ENCODE data around the gene HERC2. TPM values are rescaled to one million over a fixed set of nuclear protein-coding genes. Genes with fewer than 3 reads are reported as not detected.
"Not testable (repeated sequence)": the region's sequence is repeated elsewhere in the genome, so short reads cannot be mapped to it uniquely, and the experiment has no call there.

The HERC2 gene
- total RNA-seq, 3 donors from 2014 or later (not counting 1 experiment from before 2014, with no cell fraction given) = 54.2 to 64.0 (median 63.9) TPM

DNA sequence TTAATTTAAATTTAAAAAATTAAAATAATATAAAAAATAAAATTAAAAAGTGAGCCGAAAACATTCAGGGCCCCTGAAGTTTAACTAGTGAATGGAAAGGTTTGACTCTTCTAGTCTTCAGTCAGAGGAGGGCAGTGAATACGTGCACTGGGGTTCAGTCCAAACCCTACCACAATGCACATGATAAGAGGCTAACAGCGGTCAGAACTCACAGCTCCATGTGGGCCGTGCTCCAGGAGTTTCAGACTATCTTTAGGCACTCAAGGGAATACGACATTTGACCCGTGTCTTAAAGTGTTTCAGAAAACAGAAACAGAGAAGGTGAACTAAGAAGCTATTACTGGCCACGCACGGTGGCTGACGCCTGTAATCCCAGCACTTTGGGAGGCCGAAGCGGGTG is 11.5 kb downstream of the HERC2 start:
- H3K4me3 Mint-ChIP-seq; H3K4me3 ChIP-seq (ENCODE audit: low read length); ATAC-seq; H3K27me3 Mint-ChIP-seq (ENCODE audit: low read depth in 2 of 2); H3K27ac Mint-ChIP-seq; DNase-seq; H3K27me3 ChIP-seq (ENCODE audit: control insufficient read depth, insufficient read depth, low read length); H3K9me3 ChIP-seq (ENCODE audit: control insufficient read depth, insufficient read depth, low read length); H3K4me1 Mint-ChIP-seq; H3K36me3 ChIP-seq (ENCODE audit: control insufficient read depth, insufficient read depth, low read length); H3K27ac ChIP-seq (ENCODE audit: low read length); intact Hi-C loops (cut with micrococcal nuclease); H3K4me1 ChIP-seq (ENCODE audit: control insufficient read depth, insufficient read depth, low read length): not testable (repeated sequence)
- WGBS (ENCODE audit: insufficient coverage) = 50% methylated on average over 2 of the region's 11 CpGs
- Mint-ChIP-seq H3K9me3 (peaks cover 2 to 18% of the 10 kb centered on the region in 2 donors), H3K36me3 (peaks cover 31% of the 10 kb centered on the region)

GRCh38 chr15:28308718-28309117 is 13.3 kb downstream of the HERC2 start:
- H3K27me3 ChIP-seq (ENCODE audit: control insufficient read depth, insufficient read depth, low read length); H3K27me3 Mint-ChIP-seq (ENCODE audit: low read depth in 2 of 2); H3K27ac Mint-ChIP-seq; H3K9me3 ChIP-seq (ENCODE audit: control insufficient read depth, insufficient read depth, low read length); H3K4me1 ChIP-seq (ENCODE audit: control insufficient read depth, insufficient read depth, low read length); H3K4me3 Mint-ChIP-seq; intact Hi-C loops (cut with micrococcal nuclease); DNase-seq; ATAC-seq; H3K27ac ChIP-seq (ENCODE audit: low read length); H3K36me3 ChIP-seq (ENCODE audit: control insufficient read depth, insufficient read depth, low read length); H3K4me1 Mint-ChIP-seq; H3K4me3 ChIP-seq (ENCODE audit: low read length): not testable (repeated sequence)
- 100% methylated on average over 1 of the region's 5 CpGs for WGBS (ENCODE audit: insufficient coverage)
- Mint-ChIP-seq H3K9me3 (peaks cover 2 to 18% of the 10 kb centered on the region in 2 donors), H3K36me3 (peaks cover 26% of the 10 kb centered on the region)

DNA sequence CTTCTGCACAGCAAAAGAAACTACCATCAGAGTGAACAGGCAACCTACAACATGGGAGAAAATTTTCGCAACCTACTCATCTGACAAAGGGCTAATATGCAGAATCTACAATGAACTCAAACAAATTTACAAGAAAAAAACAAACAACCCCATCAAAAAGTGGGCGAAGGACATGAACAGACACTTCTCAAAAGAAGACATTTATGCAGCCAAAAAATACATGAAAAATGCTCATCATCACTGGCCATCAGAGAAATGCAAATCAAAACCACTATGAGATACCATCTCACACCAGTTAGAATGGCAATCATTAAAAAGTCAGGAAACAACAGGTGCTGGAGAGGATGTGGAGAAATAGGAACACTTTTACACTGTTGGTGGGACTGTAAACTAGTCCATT is 16.3 kb downstream of the HERC2 start:
- H3K27ac Mint-ChIP-seq = not testable (repeated sequence)

DNA sequence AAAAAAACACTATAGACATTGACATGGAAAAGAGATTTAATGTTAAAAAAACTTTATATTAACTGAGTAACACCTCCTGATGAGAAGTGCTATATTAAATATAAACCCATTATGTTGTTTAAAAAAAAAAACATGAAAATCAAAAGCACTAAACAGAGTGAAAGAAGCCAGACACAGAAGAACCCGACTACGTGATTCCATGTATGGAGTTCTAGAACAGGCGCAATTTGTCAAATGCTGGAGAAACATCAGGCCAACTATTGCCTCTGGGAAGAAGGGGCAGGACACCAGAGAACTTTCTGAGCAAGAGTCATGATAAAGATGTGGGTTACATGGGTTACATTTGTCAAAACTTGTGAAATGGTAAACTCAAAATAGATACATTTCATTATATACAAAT is 24.5 kb downstream of the HERC2 start:
- DNase-seq; H3K4me3 Mint-ChIP-seq; H3K36me3 ChIP-seq (ENCODE audit: control insufficient read depth, insufficient read depth, low read length); H3K9me3 Mint-ChIP-seq; H3K27me3 Mint-ChIP-seq (ENCODE audit: low read depth in 2 of 2); H3K27ac Mint-ChIP-seq; H3K27me3 ChIP-seq (ENCODE audit: control insufficient read depth, insufficient read depth, low read length); H3K4me1 ChIP-seq (ENCODE audit: control insufficient read depth, insufficient read depth, low read length); H3K4me1 Mint-ChIP-seq; H3K36me3 Mint-ChIP-seq; ATAC-seq; intact Hi-C loops (cut with micrococcal nuclease); H3K27ac ChIP-seq (ENCODE audit: low read length); H3K9me3 ChIP-seq (ENCODE audit: control insufficient read depth, insufficient read depth, low read length); H3K4me3 ChIP-seq (ENCODE audit: low read length): not testable (repeated sequence)
- WGBS (ENCODE audit: insufficient coverage) = 99% methylated on average over 3 of the region's 3 CpGs

More for the DNA sequence above, 16.3 kb downstream of the HERC2 start:
- ATAC-seq; H3K4me3 Mint-ChIP-seq; H3K4me1 ChIP-seq (ENCODE audit: control insufficient read depth, insufficient read depth, low read length); H3K9me3 ChIP-seq (ENCODE audit: control insufficient read depth, insufficient read depth, low read length); intact Hi-C loops (cut with micrococcal nuclease); H3K27ac ChIP-seq (ENCODE audit: low read length); H3K27me3 Mint-ChIP-seq (ENCODE audit: low read depth in 2 of 2); DNase-seq; H3K36me3 ChIP-seq (ENCODE audit: control insufficient read depth, insufficient read depth, low read length); H3K27me3 ChIP-seq (ENCODE audit: control insufficient read depth, insufficient read depth, low read length); H3K4me1 Mint-ChIP-seq; H3K4me3 ChIP-seq (ENCODE audit: low read length): not testable (repeated sequence)
- no CpG with 5 or more reads among the region's 2 CpGs for WGBS (ENCODE audit: insufficient coverage)
- peaks cover 24% of the 10 kb centered on the region for H3K36me3 Mint-ChIP-seq
- peaks cover 2 to 18% of the 10 kb centered on the region in 2 donors for H3K9me3 Mint-ChIP-seq

DNA sequence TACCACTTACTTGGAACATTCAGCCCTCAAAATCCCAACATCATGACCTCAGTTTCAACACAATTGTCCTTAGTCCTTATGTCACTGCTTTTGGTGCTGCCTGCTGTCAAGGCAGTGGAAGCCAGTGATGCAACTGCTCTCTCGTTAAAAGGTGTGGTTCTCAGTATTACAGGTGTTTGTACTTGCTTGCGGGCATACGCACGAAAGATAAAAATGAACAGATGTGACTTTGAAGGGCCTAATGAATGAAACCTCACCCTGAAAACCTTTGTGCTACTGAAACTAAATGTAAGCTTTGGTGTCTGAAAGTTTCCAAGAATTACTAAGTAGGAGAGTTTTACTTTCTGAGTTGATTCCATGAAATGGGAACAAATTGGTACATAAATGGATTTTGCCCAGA is 25.2 kb downstream of the HERC2 start:
- ATAC-seq; H3K36me3 Mint-ChIP-seq; H3K4me1 Mint-ChIP-seq; H3K27ac Mint-ChIP-seq; DNase-seq; H3K4me3 ChIP-seq (ENCODE audit: low read length); H3K27me3 Mint-ChIP-seq (ENCODE audit: low read depth in 2 of 2); H3K36me3 ChIP-seq (ENCODE audit: control insufficient read depth, insufficient read depth, low read length); H3K9me3 Mint-ChIP-seq; intact Hi-C loops (cut with micrococcal nuclease); H3K4me3 Mint-ChIP-seq; H3K27me3 ChIP-seq (ENCODE audit: control insufficient read depth, insufficient read depth, low read length); H3K4me1 ChIP-seq (ENCODE audit: control insufficient read depth, insufficient read depth, low read length); H3K27ac ChIP-seq (ENCODE audit: low read length); H3K9me3 ChIP-seq (ENCODE audit: control insufficient read depth, insufficient read depth, low read length): not testable (repeated sequence)
- WGBS (ENCODE audit: insufficient coverage) = no CpG with 5 or more reads among the region's 4 CpGs

DNA sequence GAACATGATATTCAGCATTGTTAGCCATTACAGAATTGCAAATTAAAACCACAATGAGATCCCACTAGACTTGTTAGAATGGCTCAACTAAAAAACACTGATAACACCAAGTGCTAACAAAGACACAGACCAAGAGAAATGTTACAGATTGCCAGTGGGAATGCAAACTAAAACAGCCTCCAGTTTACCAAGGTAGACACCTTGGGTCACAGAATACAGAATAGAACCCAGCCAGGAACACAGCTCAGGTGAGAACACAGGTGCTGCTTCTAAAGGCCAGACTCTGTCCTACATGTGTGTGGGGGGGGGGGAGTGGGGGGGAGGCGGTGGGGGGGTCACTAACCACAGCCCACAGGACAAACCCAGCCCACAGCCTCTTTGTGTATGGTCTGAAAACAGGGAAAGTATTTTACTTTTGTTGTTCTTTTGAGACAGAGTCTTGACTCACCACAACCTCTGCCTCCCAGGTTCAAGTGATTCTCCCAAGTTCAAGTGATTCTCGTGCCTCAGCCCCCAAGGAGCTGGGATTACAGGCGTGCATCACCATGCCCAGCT is 26.9 kb downstream of the HERC2 start:
- H3K4me3 Mint-ChIP-seq; intact Hi-C loops (cut with micrococcal nuclease); H3K36me3 ChIP-seq (ENCODE audit: control insufficient read depth, insufficient read depth, low read length); H3K4me1 Mint-ChIP-seq; H3K9me3 Mint-ChIP-seq; H3K4me1 ChIP-seq (ENCODE audit: control insufficient read depth, insufficient read depth, low read length); H3K27me3 Mint-ChIP-seq (ENCODE audit: low read depth in 2 of 2); H3K27ac Mint-ChIP-seq; DNase-seq; ATAC-seq; H3K27ac ChIP-seq (ENCODE audit: low read length); H3K4me3 ChIP-seq (ENCODE audit: low read length); H3K9me3 ChIP-seq (ENCODE audit: control insufficient read depth, insufficient read depth, low read length); H3K27me3 ChIP-seq (ENCODE audit: control insufficient read depth, insufficient read depth, low read length): not testable (repeated sequence)
- H3K36me3 Mint-ChIP-seq = peaks cover 10% of the 10 kb centered on the region
- no CpG with 5 or more reads among the region's 3 CpGs for WGBS (ENCODE audit: insufficient coverage)

DNA sequence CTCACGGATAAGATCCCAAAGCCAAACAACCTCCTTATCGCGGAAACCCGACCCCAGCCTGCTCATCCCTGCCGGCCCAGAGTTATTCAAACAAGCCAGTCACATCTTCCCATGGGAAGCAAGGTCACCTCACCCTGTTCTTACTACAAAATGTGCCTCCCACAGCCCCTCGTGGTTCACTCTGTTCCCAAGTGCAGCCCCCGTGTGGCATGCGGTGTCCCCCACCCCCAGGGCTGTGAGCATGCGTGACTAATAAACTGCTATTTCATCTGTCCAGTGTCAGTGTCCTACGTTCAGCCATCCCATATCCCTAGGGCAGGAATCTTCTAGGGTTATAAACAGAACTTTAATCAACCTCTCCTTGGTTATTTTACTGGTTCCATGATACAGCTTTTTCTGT is 27.4 kb downstream of the HERC2 start:
- H3K4me1 ChIP-seq (ENCODE audit: control insufficient read depth, insufficient read depth, low read length); H3K4me3 Mint-ChIP-seq; H3K4me3 ChIP-seq (ENCODE audit: low read length); intact Hi-C loops (cut with micrococcal nuclease); ATAC-seq; DNase-seq; H3K9me3 ChIP-seq (ENCODE audit: control insufficient read depth, insufficient read depth, low read length); H3K27me3 Mint-ChIP-seq (ENCODE audit: low read depth in 2 of 2); H3K9me3 Mint-ChIP-seq; H3K27ac ChIP-seq (ENCODE audit: low read length); H3K36me3 ChIP-seq (ENCODE audit: control insufficient read depth, insufficient read depth, low read length); H3K27ac Mint-ChIP-seq; H3K4me1 Mint-ChIP-seq; H3K27me3 ChIP-seq (ENCODE audit: control insufficient read depth, insufficient read depth, low read length): not testable (repeated sequence)
- 96% methylated on average over 3 of the region's 10 CpGs for WGBS (ENCODE audit: insufficient coverage)
- peaks cover 16% of the 10 kb centered on the region for H3K36me3 Mint-ChIP-seq
